ENCODE results near the gene RPL3.
"Not testable (repeated sequence)": the region's sequence is repeated elsewhere in the genome, so short reads cannot be mapped to it uniquely, and the experiment has no call there.

- TF ChIP-seq POLR2A (IDR thresholded peaks at IDR 0.05; ENCODE audit: extremely low read depth, insufficient read length); CTCF (IDR thresholded peaks at IDR 0.05; ENCODE audit: low read depth, low read length); MYC (IDR thresholded peaks at IDR 0.05; ENCODE audit: low read depth, low read length): not testable (repeated sequence)
Measured at GRCh38 chr22:39330553-39330952, 11.1 kb upstream of the RPL3 start.
